CD4-positive, alpha-beta T cell (primary cell): ENCODE data around the gene WDFY4. TPM values are rescaled to one million over a fixed set of nuclear protein-coding genes. Genes with fewer than 3 reads are reported as not detected.

Experiments used
- ATAC-seq: fragments of 200-7000 bp; cut with Tn5 transposase; one replicate; pipeline ENCODE4 v1.10.0; 2022; ENCODE audit warnings: mild to moderate bottlenecking; ENCODE audit not compliant: poor library complexity
- CTCF ChIA-PET: fragments of 350-600 bp; sonication (Branson Sonifier 250); formaldehyde crosslinking; loops from one replicate; lab custom pipeline; 2021; ENCODE audit warnings: antibody characterized with exemption, inconsistent platforms; lab: Charles Lee
- POLR2A ChIA-PET: fragments of 350-600 bp; sonication (Branson Sonifier 250); formaldehyde crosslinking; loops from one replicate; lab custom pipeline; 2021; ENCODE audit warnings: antibody characterized with exemption, inconsistent platforms; lab: Charles Lee
- DNase-seq, 14 experiments: peaks; one replicate each; pipeline ENCODE4 v3.0.0-alpha.2; 2013 to 2020; ENCODE audit warnings: mixed read lengths in 2 of 14
- H3K27ac ChIP-seq, 2 donors: one replicate each; pipeline versions ENCODE4 v1.5.1 to v1.7.0; 2013; ENCODE audit warnings: low read length in 2 of 2, low read depth in 1 of 2, mild to moderate bottlenecking in 1 of 2
- H3K27me3 ChIP-seq, 2 experiments: 1 replicate in 1 of 2; 2 replicates in 1 of 2; pipeline versions ENCODE4 v1.6.1 to v1.7.0; 2013; ENCODE audit warnings: low read length in 2 of 2, control low read depth in 1 of 2, mild to moderate bottlenecking in 1 of 2, moderate library complexity in 1 of 2; ENCODE audit not compliant: insufficient read depth in 2 of 2, control insufficient read depth in 1 of 2
- H3K36me3 ChIP-seq: one replicate; pipeline ENCODE4 v1.6.1; 2013; ENCODE audit warnings: low read length, control low read depth; ENCODE audit not compliant: insufficient read depth
- H3K4me1 ChIP-seq: one replicate; pipeline ENCODE4 v1.6.1; 2013; ENCODE audit warnings: low read length, control low read depth; ENCODE audit not compliant: insufficient read depth
- H3K4me3 ChIP-seq: one replicate; pipeline ENCODE4 v1.5.1; 2013; ENCODE audit warnings: mild to moderate bottlenecking, low read length, moderate library complexity
- H3K9me3 ChIP-seq, 2 experiments: 1 replicate in 1 of 2; 2 replicates in 1 of 2; pipeline versions ENCODE4 v1.6.1 to v1.7.0; 2013; ENCODE audit warnings: low read length in 2 of 2, mild to moderate bottlenecking in 2 of 2, control low read depth in 1 of 2, moderate library complexity in 1 of 2; ENCODE audit not compliant: control insufficient read depth in 1 of 2, insufficient read depth in 1 of 2
- H3K27ac Mint-ChIP-seq: one replicate; pipeline ENCODE4 v1.8.0; 2020; ENCODE audit warnings: mixed read lengths
- H3K27me3 Mint-ChIP-seq: one replicate; pipeline ENCODE4 v1.8.0; 2021; ENCODE audit warnings: mixed read lengths
- H3K36me3 Mint-ChIP-seq: one replicate; pipeline ENCODE4 v1.8.0; 2021; ENCODE audit warnings: low read depth, mixed read lengths
- H3K4me1 Mint-ChIP-seq: one replicate; pipeline ENCODE4 v1.8.0; 2021; ENCODE audit warnings: low read depth, mixed read lengths
- H3K4me3 Mint-ChIP-seq: one replicate; pipeline ENCODE4 v1.8.0; 2020; ENCODE audit warnings: mild to moderate bottlenecking, mixed read lengths
- H3K9me3 Mint-ChIP-seq: one replicate; pipeline ENCODE4 v1.8.0; 2020; ENCODE audit warnings: mixed read lengths
- intact Hi-C, 2 experiments: fragments of 100-400 bp; cut with DNase I in 1 of 2; cut with micrococcal nuclease in 1 of 2; formaldehyde crosslinking; loops; one replicate each; pipeline versions ENCODE4 v1.15.1 to v1.9.0; 2023 to 2025; cut with DNase I, micrococcal nuclease
- total RNA-seq, 174 experiments: library from RNA in 2 of 174; stranded (reverse) in 2 of 174; gene quantifications; one replicate each; pipeline ENCODE4 v1.2.3 and lab custom pipeline; 2021 to 2026
- TF ChIP-seq, protein P1 (sequence below): fragments of 200-600 bp; IDR thresholded peaks from one replicate; pipeline ENCODE4 v1.8.0; 2022; ENCODE audit warnings: antibody characterized with exemption, mild to moderate bottlenecking

Gene WDFY4
- total RNA-seq, 2 experiments from 2014 or later: 1.3 to 2.5 TPM

DNA sequence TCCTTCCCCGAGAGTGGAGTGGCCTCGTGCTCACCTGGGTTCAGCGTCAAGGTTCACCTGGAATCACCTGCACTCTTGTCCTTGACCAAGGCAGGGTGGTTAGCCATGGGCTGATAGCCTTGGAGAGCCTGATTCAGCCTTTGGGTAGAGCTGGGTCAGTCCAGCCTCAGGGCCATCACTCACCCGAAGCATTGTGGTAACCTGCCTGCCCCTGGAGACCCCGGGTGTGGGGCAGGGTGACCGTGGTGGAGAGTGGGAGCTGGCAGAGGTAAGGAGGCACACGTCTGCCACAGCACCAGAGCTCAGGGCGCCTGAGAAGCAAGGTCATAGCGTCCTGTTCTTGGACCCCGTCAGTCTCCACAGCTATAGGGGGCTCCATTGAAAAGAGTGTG lies 27.8 kb upstream of the WDFY4 start:
- no peaks in the 10 kb centered on the region for H3K9me3 Mint-ChIP-seq
- intact Hi-C loops: loop anchor here in 1 of 2 experiments (1.0 to 5.0 kb wide), 2 partner anchors 294 to 350 kb away; partner anchors contain the start of gene MAPK8
- H3K4me3 ChIP-seq: peak overlapping the region; percentile 49
- ATAC-seq (no peak), DNase-seq (no peak)
- H3K36me3 ChIP-seq: no peaks in the 10 kb centered on the region
- H3K4me1 Mint-ChIP-seq: peaks cover 5% of the 10 kb centered on the region
- H3K4me1 ChIP-seq: peaks cover 19% of the 10 kb centered on the region
- POLR2A ChIA-PET: no interaction called here
- H3K27me3 Mint-ChIP-seq: peaks cover 33% of the 10 kb centered on the region
- H3K27me3 ChIP-seq: peaks cover 6 to 10% of the 10 kb centered on the region in 2 experiments
- H3K36me3 Mint-ChIP-seq: no peaks in the 10 kb centered on the region
- H3K9me3 ChIP-seq: peaks cover 0 to 21% of the 10 kb centered on the region in 2 experiments
- no peak overlapping the region for H3K4me3 Mint-ChIP-seq
- CTCF ChIA-PET: interaction anchor here (0.8 to 1.5 kb wide), 5 partner anchors 8 to 347 kb away, joined by 3 to 5 read pairs (median 3); no protein-coding TSS in a partner anchor
- H3K27ac Mint-ChIP-seq: no peak overlapping the region
- no peak overlapping the region for H3K27ac ChIP-seq
- TF ChIP-seq, protein P1, sequence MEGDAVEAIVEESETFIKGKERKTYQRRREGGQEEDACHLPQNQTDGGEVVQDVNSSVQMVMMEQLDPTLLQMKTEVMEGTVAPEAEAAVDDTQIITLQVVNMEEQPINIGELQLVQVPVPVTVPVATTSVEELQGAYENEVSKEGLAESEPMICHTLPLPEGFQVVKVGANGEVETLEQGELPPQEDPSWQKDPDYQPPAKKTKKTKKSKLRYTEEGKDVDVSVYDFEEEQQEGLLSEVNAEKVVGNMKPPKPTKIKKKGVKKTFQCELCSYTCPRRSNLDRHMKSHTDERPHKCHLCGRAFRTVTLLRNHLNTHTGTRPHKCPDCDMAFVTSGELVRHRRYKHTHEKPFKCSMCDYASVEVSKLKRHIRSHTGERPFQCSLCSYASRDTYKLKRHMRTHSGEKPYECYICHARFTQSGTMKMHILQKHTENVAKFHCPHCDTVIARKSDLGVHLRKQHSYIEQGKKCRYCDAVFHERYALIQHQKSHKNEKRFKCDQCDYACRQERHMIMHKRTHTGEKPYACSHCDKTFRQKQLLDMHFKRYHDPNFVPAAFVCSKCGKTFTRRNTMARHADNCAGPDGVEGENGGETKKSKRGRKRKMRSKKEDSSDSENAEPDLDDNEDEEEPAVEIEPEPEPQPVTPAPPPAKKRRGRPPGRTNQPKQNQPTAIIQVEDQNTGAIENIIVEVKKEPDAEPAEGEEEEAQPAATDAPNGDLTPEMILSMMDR: no peak

DNA sequence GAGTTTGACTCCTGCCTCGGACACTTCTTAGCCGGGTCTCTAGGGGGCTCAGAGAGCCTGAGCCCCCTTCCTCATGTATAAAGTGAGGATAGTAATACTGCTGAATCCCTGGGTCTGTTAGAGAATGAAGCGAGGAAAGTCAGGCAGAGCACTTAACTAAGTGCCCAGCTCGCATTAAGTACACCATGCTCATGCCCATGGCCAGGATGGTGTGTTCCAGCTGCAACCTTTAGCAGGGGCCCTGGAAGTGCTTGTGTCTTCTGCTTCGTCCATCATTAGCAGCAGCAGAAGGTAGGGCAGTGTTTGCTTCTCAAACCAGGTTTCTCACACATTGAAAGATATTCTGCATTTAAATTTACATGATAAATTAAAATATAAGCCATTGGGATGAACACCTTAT lies 27.3 kb upstream of the WDFY4 start:
- peaks cover 31% of the 10 kb centered on the region for H3K27me3 Mint-ChIP-seq
- POLR2A ChIA-PET: interaction anchor here (0.6 kb wide), 1 partner anchor 298 kb away, joined by 3 read pairs; no protein-coding TSS in a partner anchor
- Histone ChIP-seq H3K27me3 (peaks cover 6 to 10% of the 10 kb centered on the region in 2 experiments), H3K27ac (no peak overlapping the region), H3K4me1 (peaks cover 19% of the 10 kb centered on the region), H3K4me3 (no peak overlapping the region), H3K36me3 (no peaks in the 10 kb centered on the region), H3K9me3 (peaks cover 0 to 21% of the 10 kb centered on the region in 2 experiments)
- CTCF ChIA-PET: interaction anchor here (1.3 kb wide), 1 partner anchor 294 kb away, joined by 3 read pairs; no protein-coding TSS in a partner anchor
- H3K9me3 Mint-ChIP-seq: no peaks in the 10 kb centered on the region
- ATAC-seq: no peak
- TF ChIP-seq, protein P1: no peak
- intact Hi-C loops: loop anchor here in 1 of 2 experiments (5.0 kb wide), 1 partner anchor 350 kb away; the partner anchor contains the start of gene MAPK8
- H3K4me1 Mint-ChIP-seq: peaks cover 5% of the 10 kb centered on the region
- no peak overlapping the region for H3K27ac Mint-ChIP-seq
- DNase-seq: no peak
- no peak overlapping the region for H3K4me3 Mint-ChIP-seq
- H3K36me3 Mint-ChIP-seq: no peaks in the 10 kb centered on the region

DNA sequence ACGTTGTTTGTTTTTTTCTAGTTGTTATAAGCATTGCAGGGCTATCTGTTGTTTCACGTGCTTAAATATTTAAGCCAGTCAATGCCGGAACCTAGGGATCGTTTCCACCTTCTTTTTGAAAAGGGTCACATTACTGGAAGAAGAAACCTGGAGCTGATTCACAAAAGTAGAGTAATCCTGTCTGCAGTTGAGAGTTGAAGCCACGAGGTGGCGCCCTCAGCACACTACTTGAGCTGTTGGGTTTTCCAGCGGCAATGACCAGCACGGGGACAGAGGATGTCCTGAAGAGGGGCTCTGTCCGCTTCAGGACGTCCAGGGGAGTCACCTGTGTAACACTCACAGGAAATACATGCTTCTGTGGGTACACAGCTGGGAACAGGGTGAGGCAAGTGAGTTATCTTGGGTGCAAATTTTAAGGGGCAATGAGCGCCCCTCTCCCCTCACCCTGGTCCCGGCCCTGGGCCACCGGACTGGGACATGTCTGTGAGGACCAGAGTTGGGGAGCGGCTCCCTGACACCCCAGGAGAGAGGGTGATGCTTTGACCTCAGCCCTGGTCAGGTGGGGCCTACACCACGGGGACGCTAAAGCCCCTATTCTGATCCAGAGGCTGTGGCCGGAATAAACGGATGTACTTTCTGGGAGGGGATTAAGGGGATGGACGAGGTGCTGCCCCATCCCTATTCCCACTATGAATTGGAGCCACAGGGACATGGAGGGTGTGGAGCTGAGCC lies 26.3 kb upstream of the WDFY4 start:
- Mint-ChIP-seq H3K27me3 (peaks cover 21% of the 10 kb centered on the region), H3K4me1 (peaks cover 5% of the 10 kb centered on the region), H3K36me3 (no peaks in the 10 kb centered on the region), H3K27ac (no peak overlapping the region), H3K4me3 (no peak overlapping the region), H3K9me3 (no peaks in the 10 kb centered on the region)
- POLR2A ChIA-PET: interaction anchor here (0.7 to 0.9 kb wide), 2 partner anchors 8 to 506 kb away, joined by 3 to 4 read pairs; no protein-coding TSS in a partner anchor
- Histone ChIP-seq H3K36me3 (no peaks in the 10 kb centered on the region), H3K27ac (no peak overlapping the region), H3K4me1 (peaks cover 19% of the 10 kb centered on the region), H3K27me3 (peaks cover 6 to 10% of the 10 kb centered on the region in 2 experiments), H3K4me3 (no peak overlapping the region), H3K9me3 (peaks cover 0 to 21% of the 10 kb centered on the region in 2 experiments)
- TF ChIP-seq, protein P1: peak; percentile 75
- intact Hi-C loops: loop anchor here (2.0 to 5.0 kb wide), 4 partner anchors 351 to 860 kb away; partner anchors contain the start of gene MAPK8 (in 1 of the 2)
- DNase-seq: peak in 13 of 14 experiments; percentile 27 to 76 (median 43)
- ATAC-seq: no peak
- CTCF ChIA-PET: interaction anchor here (1.1 kb wide), 1 partner anchor 297 kb away, joined by 3 read pairs; no protein-coding TSS in a partner anchor
